ENCODE results near the gene C20orf96. TPM values are rescaled to one million over a fixed set of nuclear protein-coding genes. Genes with fewer than 3 reads are reported as not detected.

C20orf96 gene
- total and polyA plus RNA-seq, 9 donors: 6.6 to 17.5 (median 11.7) TPM

GRCh38 chr20:329851-330232 is 39.3 kb upstream of the C20orf96 start:
- H3K27ac ChIP-seq: no peak overlapping the region
- intact Hi-C loops (cut with DNase I): loop anchor here in 3 of 4 donors (10.0 kb wide), 3 partner anchors 45 to 1055 kb away; no protein-coding TSS in a partner anchor
- H3K4me3 ChIP-seq: no peak overlapping the region
- H3K36me3 ChIP-seq: no peaks in the 10 kb centered on the region
- peaks cover 5% of the 10 kb centered on the region for H3K4me1 ChIP-seq (ENCODE audit: insufficient read depth)
- DNase-seq: no peak
- no peak for TF ChIP-seq POLR2A (IDR thresholded peaks at IDR 0.05)
- TF ChIP-seq CTCF (IDR thresholded peaks at IDR 0.05): no peak
- TF ChIP-seq EP300 (IDR thresholded peaks at IDR 0.05): no peak
- no peaks in the 10 kb centered on the region for H3K27me3 ChIP-seq
- 80 to 87% (median 87%) methylated on average over 4 of the region's 4 CpGs for WGBS, 3 donors
- no peaks in the 10 kb centered on the region for H3K9me3 ChIP-seq

GRCh38 chr20:328975-329695 is 38.6 kb upstream of the C20orf96 start:
- H3K9me3 ChIP-seq: no peaks in the 10 kb centered on the region
- peak overlapping the region in 1 of 2 donors; percentile 97 for H3K27ac ChIP-seq
- WGBS, 3 donors: 37 to 40% (median 40%) methylated on average over 7 of the region's 7 CpGs
- no peaks in the 10 kb centered on the region for H3K36me3 ChIP-seq
- no peak overlapping the region for H3K4me3 ChIP-seq
- intact Hi-C loops (cut with DNase I): loop anchor here in 1 of 4 donors (10.0 kb wide), 1 partner anchor 1056 kb away; no protein-coding TSS in a partner anchor
- peaks cover 5% of the 10 kb centered on the region for H3K4me1 ChIP-seq (ENCODE audit: insufficient read depth)
- H3K27me3 ChIP-seq: no peaks in the 10 kb centered on the region
- DNase-seq: no peak
- no peak for TF ChIP-seq POLR2A (IDR thresholded peaks at IDR 0.05)
- TF ChIP-seq EP300 (IDR thresholded peaks at IDR 0.05): no peak
- no peak for TF ChIP-seq CTCF (IDR thresholded peaks at IDR 0.05)

GRCh38 chr20:328027-328974 is 37.8 kb upstream of the C20orf96 start:
- WGBS, 3 donors: 18 to 27% (median 19%) methylated on average over 30 to 31 of the region's 31 CpGs
- intact Hi-C loops (cut with DNase I): loop anchor here in 1 of 4 donors (10.0 kb wide), 1 partner anchor 1056 kb away; no protein-coding TSS in a partner anchor
- H3K9me3 ChIP-seq: no peaks in the 10 kb centered on the region
- no peak for TF ChIP-seq EP300 (IDR thresholded peaks at IDR 0.05)
- H3K4me1 ChIP-seq (ENCODE audit: insufficient read depth): peaks cover 5% of the 10 kb centered on the region
- no peaks in the 10 kb centered on the region for H3K36me3 ChIP-seq
- DNase-seq: peak in 3 of 5 donors; percentile 43 to 49 (median 46)
- H3K27ac ChIP-seq: peak overlapping the region; percentile 91 to 97
- peak overlapping the region; percentile 69 for H3K4me3 ChIP-seq
- no peaks in the 10 kb centered on the region for H3K27me3 ChIP-seq

- 2 to 3% (median 2%) methylated on average over 44 to 47 of the region's 47 CpGs for WGBS, 3 donors
- peak; percentile 90 to 95 (median 95) for DNase-seq
- Histone ChIP-seq H3K27me3 (no peaks in the 10 kb centered on the region), H3K36me3 (no peaks in the 10 kb centered on the region), H3K9me3 (no peaks in the 10 kb centered on the region), H3K4me1 (ENCODE audit: insufficient read depth) (peaks cover 5% of the 10 kb centered on the region), H3K4me3 (peak overlapping the region; percentile 69), H3K27ac (peak overlapping the region; percentile 91 to 97)
- intact Hi-C loops (cut with DNase I): loop anchor here in 1 of 4 donors (10.0 kb wide), 1 partner anchor 1057 kb away; no protein-coding TSS in a partner anchor
- TF ChIP-seq CTCF (IDR thresholded peaks at IDR 0.05) (no peak), POLR2A (IDR thresholded peaks at IDR 0.05) (peak; percentile 39)
Measured at GRCh38 chr20:327186-328026, 36.9 kb upstream of the C20orf96 start.

Measured in ovary (tissue), 9 donors.